OCI-M1 (cell line): Measurements from ENCODE around the gene XPC.
A peak's percentile ranks its signal among the peaks of the same experiment; 100 is the strongest.

Experiments used
- DNase-seq: peaks from one replicate; lab custom pipeline; 2025; lab: John Stamatoyannopoulos, UW

The XPC gene

GRCh38 chr3:14133188-14133800 lies 45.1 kb downstream of the XPC start:
- no peak for DNase-seq

GRCh38 chr3:14132689-14133088 lies 45.7 kb downstream of the XPC start:
- DNase-seq, result no peak

- DNase-seq, result no peak
These were observed 46.3 kb downstream of the XPC start for GRCh38 chr3:14132120-14132519.

GRCh38 chr3:14131134-14131533 lies 47.3 kb downstream of the XPC start:
- DNase-seq, result no peak

GRCh38 chr3:14130707-14131106 lies 47.7 kb downstream of the XPC start:
- no peak for DNase-seq

- DNase-seq, result no peak
These were observed 48.2 kb downstream of the XPC start for GRCh38 chr3:14130230-14130629.

- no peak for DNase-seq
These were observed 49.1 kb downstream of the XPC start for GRCh38 chr3:14129296-14129695.

GRCh38 chr3:14128724-14129123 lies 49.7 kb downstream of the XPC start:
- no peak for DNase-seq

- DNase-seq, result no peak
These were observed 50.8 kb downstream of the XPC start for GRCh38 chr3:14127516-14128161.

GRCh38 chr3:14126887-14127505 lies 51.4 kb downstream of the XPC start:
- no peak for DNase-seq

- no peak for DNase-seq
These were observed 52.1 kb downstream of the XPC start for GRCh38 chr3:14126017-14126886.

GRCh38 chr3:14125193-14126016 lies 53.0 kb downstream of the XPC start:
- peak; percentile 74 for DNase-seq

- DNase-seq, result peak; percentile 98
These were observed 53.7 kb downstream of the XPC start, which contains the start of the genes CHCHD4 and TMEM43 for GRCh38 chr3:14124615-14125192. Gene CHCHD4 (minus strand): TSS chr3:14124870. CDS start chr3:14124676, 194 bp downstream. Gene TMEM43 (plus strand): TSS chr3:14125052. CDS start chr3:14125194, 142 bp downstream.

GRCh38 chr3:14124223-14124614 lies 54.2 kb downstream of the XPC start:
- DNase-seq, result peak; percentile 88

- peak; percentile 48 for DNase-seq
These were observed 54.8 kb downstream of the XPC start for GRCh38 chr3:14123308-14124222.

- DNase-seq, result no peak
These were observed 56.1 kb downstream of the XPC start for GRCh38 chr3:14122301-14122700.

GRCh38 chr3:14121859-14122258 lies 56.5 kb downstream of the XPC start:
- DNase-seq, result no peak

GRCh38 chr3:14120921-14121448 lies 57.4 kb downstream of the XPC start:
- DNase-seq, result peak; percentile 15

- DNase-seq, result no peak
These were observed 58.1 kb downstream of the XPC start for GRCh38 chr3:14120111-14120920.
